Cerebellar cortex (tissue), 1 donor: Measurements from ENCODE around the gene PCSK4.
A peak's percentile ranks its signal among the peaks of the same experiment; 100 is the strongest.
"Not testable (repeated sequence)": the region's sequence is repeated elsewhere in the genome, so short reads cannot be mapped to it uniquely, and the experiment has no call there.

ENCODE experiments used
- DNase-seq: peaks from one replicate; pipeline ENCODE4 v3.0.0-alpha.2; 2015; ENCODE audit warnings: low spot score

Gene PCSK4

DNA sequence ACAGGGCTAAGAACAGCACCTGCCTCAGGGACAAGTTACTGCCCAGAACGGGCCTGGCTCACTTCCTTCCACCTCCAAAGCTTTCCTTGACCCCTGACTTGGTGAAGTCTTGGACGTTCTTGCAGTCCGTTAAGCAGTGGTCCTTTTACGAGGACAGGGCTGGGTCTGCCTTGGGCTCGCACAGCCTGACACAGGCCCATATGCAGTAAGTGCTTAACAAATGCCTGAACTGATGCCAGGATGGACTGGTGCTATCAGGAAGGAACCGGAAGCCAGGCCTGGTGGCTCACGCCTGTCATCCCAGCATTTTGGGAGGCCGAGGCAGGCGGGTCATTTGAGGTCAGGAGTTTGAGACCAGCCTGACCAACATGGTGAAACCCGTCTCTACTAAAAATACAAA lies 31.9 kb upstream of the PCSK4 start:
- peak; percentile 69 for DNase-seq

DNA sequence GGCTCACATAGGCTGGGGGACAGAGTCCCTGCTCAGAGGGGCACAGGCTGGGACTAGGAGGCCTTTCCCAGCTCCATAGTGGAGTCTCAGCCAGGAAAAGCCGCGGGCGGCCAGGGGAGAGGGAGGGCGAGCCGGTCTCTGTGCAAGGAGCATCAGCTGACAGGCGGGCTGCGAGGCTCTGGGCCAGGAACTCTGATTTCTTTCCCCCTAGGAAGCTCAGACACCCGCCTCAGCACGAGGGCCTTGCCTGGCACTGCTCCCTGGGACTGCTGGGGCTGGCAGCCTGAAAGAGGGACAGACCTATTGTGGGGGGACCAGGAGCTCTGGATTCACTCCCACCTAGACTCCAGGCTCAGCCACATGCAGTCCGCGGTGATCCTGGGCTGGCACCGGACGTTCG lies 31.5 kb upstream of the PCSK4 start:
- DNase-seq = peak; percentile 91

DNA sequence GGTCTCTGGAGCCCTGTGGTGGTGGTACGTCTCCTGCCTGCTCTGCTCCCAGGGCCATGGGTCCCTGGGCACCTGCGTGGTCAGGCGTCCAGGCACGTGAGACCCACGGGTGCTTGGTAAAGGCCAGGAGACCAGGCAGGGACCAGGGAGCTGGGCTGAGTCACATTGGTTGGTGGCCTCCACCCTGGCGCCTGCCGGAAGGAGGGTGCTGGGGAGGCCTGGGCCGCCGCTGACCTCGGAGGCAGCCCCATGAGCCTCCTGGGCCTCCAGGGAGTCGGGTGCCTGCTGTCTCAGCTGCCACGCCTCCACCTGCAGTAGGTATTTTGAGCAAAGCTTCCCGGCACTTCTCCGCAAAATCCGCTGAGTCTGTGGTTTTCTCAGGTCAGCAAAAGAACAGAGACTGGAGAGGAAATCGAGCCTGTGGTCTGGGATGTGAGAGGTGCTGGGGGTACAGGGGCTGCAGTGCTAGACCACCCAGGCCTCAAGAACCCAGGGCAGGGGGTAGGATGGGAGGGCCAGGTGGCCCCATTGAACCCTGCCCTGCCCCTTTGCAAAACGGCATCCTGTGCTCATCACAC lies 30.1 kb upstream of the PCSK4 start:
- no peak for DNase-seq

DNA sequence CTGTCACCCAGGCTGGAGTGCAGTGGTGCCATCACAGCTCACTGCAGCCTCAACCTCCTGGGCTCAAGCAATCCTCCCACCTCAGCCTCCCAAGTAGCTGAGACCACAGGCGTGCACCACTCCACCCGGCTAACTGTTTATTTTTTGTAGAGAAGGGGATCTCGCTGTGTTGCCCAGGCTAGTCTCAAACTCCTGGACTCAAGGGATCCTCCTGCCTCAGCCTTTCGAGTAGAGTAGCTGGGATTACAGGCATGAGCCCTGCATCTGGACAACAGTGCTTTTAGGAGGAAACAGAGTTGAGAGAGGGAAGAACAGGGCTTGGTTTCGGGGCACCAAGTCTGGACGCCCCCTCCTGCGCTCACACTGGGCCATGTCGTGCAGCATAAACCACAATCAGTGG lies 29.7 kb upstream of the PCSK4 start:
- not testable (repeated sequence) for DNase-seq

DNA sequence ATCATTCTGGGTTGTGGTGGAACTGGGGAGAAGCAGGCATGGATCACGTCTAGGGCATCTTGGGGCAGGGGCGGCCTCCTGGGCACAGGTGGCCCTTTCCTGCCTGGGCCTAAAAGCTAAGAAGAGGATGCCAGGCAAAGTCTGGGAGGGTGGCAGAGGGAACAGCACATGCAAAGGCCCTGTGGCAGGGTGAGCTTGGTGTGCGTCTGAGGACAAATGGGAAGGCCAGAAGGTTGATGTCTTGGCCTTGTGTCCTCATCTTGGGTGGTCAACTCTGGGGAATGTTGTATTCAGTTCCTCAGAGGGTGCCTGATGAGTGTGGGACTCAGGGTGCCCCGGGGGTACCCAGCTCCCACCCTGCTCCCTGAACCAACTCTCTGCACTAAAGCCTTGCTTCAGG lies 28.3 kb upstream of the PCSK4 start:
- no peak for DNase-seq

DNA sequence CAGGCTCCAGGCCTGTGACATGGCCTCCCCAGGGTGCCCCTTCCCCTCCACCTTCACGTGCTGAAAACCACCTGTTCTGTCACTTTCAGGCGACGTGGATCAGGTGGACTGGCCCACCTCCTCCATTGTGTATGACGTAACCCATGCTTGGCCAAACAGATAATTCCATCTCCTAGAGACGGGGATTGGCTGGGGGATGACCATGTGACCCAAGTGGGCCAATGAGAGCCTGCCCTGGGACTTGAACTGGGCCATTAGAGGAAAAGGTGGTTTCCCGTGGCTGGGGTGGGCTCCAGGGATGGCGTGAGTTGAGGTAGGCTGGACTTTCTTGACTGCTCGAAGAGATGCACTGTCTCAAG lies 26.2 kb upstream of the PCSK4 start:
- DNase-seq = no peak

DNA sequence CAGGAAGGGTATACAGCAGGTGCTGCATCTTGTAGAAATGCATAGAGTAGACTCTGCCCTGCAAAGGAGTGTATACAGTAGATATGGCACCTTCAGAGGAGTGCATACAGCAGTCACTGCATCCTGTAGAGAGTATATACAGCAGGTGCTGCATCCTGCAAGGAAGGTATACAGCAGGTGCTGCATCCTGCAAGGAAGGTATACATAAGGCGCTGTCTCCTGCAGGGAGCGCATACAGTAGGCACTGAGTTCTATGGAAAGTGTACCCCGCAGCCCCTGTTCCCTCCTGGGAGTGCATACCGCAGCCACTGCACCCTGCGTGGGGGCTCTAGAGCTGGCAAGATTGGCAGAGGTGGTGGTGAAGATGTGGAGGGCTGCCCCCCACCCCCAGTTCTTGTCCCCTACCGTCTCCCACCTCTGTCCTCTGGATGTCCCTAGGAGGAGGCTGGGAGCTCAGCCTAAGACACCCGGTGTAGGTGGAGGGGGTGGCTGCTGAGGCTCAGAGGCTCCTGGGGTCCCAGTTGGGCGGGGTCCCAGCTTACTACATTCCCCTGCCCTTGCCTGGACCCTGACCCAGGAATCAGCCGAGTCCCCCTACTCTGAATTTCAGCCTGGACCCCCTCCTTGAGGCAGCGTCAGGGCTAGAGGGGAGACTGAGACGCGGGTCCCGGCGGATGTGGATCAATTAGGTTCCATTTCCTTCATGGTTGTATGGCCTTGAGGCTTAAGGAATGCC lies 25.0 kb upstream of the PCSK4 start:
- DNase-seq = no peak

DNA sequence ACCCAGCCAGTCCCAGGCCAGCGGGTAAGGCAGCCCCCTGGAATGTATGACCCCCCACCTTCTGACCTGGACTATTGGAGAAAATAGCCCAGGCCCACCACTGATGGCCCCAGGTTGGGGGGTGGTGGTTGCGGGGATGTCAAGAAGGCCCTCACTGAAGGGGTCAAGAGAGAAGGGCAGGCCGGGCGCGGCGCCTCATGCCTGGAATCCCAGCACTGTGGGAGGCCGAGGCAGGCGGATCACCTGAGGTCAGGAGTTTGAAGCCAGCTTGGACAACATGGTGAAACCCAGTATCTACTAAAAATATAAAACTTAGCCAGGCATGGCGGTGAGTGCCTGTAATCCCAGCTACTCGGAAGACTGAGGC lies 24.1 kb upstream of the PCSK4 start:
- no peak for DNase-seq

DNA sequence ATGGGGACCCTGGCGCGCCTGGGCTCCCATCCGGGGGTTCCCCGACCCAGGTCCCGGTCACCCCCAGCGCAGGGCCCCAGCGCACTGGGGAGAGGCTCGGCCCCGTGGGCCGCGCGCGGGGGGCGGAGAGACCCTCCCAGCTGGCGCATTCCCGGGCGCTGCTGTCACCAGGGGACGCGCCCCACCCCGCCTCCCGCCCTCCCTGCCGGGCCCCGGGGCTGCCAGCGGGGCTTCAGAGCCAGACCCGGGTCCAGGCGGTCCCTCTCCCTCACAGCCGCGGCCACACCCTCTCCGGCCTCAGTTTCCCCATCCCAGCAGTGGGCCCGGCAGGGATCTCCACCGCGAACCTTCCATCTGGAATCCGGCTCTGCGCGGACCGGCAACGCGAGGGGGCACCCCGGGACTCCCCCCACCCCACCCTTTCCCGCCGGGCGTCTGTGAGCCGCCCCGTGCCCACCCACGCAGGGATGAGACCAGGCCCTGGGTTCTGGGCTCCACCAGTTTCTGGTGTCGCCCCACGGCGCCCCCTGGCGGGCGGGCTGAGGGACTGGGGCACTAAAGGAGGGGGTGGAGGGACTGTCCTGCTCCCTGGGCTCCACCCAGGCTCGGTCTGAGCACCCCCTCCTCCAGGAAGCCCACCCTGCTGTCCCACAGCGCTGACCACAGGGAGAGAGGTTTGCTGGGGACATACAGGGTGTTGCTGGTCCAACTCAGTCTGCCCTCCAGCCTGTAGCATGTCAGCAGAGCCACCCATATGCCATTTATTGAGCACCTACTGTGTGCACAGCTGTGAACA lies 23.5 kb upstream of the PCSK4 start:
- no peak for DNase-seq

DNA sequence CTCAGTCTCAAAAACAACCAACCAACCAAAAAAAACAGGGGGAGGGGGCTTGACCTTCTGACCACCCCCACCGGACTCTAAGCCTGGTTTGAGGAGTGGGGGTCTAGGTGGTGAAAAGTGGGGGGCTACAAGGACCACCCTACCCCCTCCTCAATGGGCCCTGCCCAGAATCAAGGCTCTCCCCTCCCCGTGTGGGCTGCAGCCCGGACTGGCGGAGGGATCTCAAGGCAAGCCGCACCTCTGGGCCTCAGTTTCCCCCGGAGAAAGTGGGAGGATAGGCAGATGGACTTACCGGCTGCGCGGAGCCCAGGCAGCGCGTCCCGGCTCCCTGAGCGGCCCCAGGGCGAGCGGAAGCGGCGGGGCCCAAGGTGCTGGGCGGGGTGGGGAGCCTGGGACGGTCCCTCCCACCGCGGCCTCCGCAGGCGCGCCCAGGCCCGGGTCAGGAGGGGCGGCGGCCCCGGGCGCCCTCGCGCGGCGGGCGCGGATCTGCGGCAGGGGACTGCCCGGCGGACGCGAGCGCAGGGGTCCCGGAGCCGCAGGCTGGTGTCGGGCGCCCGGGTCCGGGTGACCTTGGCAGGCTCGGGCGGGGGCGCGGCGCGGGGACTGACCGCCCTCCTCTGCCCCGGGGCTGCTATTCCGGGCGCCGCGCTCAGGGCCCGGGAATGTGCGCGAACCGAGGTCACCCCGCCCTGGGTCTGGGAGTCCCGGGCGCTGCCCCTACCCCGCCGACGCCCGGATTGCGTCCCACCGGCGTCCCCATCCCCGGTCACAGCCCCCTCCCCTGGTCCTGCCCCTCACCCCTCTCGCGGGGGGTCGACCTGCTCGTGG lies 22.7 kb upstream of the PCSK4 start, which contains the start of gene ADAMTSL5:
ADAMTSL5 (minus strand) TSS at position 349 of the 828 bp plus-strand sequence. CDS start 2,076 bp downstream, outside the sequence.
- no peak for DNase-seq

DNA sequence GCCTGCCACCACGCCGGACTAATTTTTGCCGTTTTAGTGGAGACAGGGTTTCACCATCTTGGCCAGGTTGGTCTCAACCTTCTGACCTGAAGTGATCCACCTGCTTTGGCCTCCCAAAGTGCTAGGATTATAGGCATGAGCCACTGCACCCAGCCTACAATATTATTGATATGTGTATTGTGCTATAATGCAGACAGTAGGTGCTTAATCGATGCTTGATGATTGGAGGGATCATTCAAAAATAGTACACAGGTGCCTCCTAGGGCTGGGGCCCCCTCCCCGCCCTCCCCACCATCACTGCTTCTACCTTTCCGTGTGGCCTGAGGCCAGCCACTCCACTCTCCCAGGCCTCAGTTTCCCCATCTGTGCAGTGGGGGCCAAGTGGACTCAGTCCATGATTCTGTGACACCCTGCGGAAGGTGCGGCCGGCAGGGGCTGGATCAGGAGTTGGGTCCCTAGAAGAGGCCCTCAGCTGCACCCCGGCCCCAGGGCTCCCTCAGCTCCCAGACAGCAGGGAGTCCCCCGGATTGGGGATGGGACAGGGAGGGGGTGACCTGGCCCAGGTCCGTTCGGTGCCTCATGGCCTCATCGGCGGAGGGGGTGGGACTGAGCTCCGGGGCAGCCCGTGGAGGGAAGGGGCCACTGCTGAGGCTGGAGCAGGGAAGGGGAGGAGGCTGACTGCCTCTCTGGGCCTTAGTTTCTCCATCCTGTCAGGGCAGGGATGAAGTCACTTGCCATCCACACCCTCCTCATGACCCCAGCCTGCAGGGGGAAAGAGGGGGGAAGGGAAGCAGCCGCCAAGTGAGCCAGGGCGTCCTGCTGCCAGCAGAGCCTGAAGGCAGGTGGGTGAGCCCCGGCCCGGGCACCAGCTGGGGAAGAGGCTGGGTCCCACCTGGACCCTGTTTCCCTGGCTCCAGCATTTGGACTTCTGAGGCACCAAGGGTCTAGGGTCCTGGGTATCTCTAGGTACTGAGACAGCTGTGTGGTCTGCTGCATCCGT lies 21.5 kb upstream of the PCSK4 start:
- DNase-seq = no peak

DNA sequence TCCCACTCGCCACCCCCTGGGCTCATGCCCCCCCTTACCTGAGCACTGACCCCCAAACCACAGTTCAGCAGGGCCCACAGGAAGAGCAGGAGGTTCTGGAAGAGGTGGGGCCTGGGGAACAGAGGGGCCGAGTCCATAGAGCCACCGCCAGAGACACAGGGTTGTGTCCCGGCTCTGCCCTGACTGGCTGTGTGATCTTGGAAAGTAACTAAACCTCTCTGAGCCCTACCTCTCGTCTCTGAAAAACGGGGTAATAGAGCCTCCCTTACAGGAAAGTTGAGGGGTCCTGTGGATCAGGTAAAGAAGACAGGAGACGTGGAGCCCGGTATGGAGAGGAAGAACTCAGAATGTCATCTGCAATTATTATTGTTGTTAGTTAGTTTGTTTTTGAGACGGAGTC lies 20.7 kb upstream of the PCSK4 start:
- DNase-seq = no peak

DNA sequence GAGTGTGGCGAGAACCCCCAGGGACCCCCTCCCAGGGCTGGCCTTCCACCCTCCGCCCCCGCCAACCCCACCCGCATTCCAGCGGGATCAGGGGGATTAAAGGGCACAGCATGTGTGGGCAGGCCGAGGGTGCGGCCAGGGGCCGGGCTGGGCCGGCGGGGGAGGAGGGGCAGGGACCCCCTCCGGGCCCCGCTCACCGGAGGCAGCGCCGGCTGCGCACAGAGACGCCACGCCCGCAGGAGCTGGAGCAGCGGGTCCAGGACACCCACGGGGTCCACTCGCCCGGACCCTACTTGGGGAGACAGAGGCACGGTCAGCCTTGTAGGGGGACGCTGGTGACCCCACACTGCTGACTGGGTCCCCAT lies 20.3 kb upstream of the PCSK4 start:
- DNase-seq = no peak

DNA sequence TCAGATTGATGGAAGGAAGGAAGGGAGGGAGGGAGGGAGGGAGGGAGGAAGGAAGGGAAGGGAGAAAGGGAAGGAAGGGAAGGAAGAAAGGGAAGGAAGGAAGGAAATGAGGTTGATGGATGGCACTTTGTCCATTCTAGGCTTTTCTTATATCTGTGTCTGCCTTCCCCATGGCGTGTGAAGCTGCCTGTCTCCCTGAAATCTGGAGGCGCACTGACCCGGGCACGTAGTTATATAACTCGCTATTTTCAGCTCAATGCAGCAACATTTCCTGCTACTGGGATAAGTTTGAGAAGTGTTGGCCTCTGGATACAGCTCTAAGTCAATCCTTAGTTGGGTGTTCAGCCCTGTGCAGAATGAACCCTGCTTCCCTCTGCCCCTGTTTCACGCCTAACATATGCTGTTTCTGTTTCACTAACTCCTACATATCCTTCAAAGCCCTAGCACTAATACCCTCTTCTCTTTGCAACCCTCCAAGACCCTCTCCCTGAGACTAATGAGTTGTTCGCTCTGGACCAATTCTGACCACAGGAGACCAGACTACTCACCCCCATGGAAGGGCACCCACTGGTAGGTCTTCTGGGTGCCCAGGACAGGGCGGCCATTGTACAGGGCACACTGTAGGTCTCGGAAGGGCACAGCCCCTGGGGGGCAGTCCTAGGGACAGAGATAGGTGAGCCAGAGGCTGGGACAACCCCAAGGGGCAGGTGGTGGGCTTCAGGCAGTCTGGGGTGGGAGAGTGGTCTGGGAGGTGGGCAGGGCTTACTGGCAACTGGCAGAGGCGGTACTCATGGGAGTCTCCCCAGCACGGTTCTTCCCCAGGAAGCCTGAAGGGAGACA lies 19.7 kb upstream of the PCSK4 start:
- DNase-seq = no peak

DNA sequence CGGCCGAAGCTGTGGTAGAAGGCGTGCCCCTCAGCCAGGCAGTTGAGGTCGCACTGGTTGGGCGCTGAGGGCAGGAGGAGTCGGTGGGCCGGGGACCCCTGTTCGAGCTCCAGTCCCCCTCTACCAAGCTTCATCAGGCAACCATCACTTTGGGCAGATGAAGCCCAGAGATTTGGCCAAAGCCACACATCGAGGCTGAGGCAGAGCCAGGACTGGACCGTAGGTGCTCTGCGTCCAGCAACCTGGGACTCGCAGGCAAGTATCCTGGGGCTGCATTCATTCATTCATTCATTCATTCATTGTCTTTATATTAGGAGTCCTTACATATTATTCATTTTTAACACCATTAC lies 18.3 kb upstream of the PCSK4 start:
- DNase-seq = no peak

DNA sequence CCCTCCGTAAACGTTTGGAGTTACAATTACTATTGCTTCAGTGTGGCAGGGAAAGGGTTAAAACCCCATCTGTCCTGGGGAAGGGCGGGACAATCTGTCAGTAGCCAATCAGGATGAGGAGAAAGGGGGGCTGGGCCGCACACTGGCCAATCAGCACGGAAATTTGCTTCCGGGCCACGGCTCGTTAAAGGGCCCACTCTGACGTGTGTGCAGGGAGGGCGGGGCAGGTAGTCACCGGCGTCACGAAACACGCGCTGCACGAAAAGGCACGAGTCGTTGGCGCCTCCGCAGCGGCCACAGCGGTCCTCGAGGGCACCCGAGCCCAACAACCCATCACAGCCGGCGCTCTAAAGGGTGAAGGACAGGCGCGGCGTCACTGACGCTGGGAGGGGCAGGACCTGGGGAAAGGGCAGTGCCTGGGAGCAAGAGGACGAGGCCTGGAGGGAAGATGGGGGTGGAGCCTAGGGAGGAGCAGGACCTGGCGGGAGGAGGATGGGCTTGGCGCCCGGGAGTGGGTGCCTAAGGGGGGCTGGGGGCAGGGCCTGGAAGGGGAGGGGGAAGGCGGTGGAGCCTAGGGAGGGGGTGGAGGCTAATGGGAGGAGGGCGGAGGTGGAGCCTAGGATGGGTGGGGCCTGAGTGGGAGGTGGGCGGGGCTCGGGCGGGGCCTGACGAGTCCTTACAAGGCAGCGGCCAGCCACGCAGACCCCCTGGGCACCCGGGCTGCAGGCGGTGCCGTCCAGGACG lies 17.8 kb upstream of the PCSK4 start:
- DNase-seq = peak; percentile 98

DNA sequence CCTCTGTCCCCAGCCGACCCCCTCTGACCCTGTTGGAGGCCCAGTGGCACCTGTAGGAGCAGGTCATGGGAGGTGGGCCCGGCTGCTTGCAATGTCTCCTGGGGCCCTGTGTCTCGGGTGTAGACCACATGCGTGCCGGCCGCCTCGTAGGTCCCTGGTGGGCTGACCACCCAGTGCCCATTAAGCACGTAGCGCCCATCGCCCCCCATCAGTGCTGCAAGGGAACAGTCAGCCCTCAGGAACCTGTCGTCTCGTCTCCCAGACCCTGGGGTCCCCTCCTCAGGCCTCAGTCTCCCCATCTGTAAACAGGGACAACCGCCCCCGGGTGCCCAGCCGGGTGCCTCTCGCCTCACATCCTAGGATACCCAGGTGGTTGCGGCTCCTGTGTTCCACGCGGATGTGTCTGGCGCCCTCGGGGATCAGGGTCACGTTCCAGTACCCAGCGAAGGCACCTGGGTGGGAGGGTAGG lies 17.1 kb upstream of the PCSK4 start:
- DNase-seq = no peak

DNA sequence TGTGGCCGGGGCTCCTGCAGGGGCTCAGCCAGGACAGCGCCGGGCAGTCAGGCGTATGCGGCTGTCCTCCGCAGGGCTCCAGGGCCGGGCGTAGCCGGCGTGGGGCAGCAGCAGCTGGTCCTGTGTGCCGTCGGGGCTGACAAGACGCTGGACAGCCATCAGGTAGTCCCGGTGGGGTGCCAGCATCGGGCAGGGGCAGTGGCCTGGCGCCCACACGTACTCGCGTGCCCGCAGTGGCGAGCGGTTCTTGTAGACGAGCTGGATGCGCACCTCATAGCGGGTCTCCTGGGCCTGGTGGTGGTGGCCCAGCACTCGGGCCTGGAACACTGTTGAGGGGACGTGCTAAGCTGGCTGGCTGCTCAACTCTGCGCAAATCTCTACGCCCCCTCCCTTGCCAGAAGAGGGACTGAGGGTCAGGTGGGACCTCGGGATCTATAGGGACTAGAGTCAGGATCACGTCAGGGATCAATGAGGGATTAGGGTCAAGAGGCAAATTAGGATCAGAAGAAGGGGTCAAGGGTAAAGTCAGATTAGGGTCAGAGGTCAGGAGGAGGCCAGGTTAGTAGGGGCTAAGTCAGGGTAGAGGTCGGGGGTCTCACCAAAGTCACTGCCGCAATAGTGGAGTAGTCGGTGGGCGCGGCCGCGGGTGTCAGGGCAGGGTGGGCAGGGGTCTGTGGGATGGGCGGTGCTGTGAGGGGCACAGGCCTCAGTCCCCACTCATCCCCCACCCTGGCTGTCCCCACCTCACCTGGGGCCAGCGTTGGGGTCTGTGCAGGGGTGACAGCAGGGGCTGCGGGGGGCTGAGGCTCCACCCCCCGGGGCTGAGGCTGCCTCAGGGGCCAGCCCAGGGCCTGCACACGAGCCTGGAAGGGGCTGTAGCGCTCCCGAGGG lies 16.1 kb upstream of the PCSK4 start:
- DNase-seq = no peak
